Right renal cortex interstitium (tissue), 3 donors: ENCODE measurements around the gene AIRE. TPM values are rescaled to one million over a fixed set of nuclear protein-coding genes. Genes with fewer than 3 reads are reported as not detected.
"Not testable (repeated sequence)": the region's sequence is repeated elsewhere in the genome, so short reads cannot be mapped to it uniquely, and the experiment has no call there.

Source experiments
- DNase-seq, 3 donors: peaks; one replicate each; pipeline ENCODE4 v3.0.0-alpha.2; 2013; ENCODE audit warnings: low read depth in 3 of 3, low spot score in 2 of 3
- polyA plus RNA-seq, 3 donors: library from polyadenylated mRNA; unstranded; fragments of 120-200 nt; gene quantifications; one replicate each; pipeline ENCODE4 v1.2.1, GENCODE V29; 2013; ENCODE audit not compliant: insufficient read length in 3 of 3

AIRE gene
- polyA plus RNA-seq: under 1 TPM; 0.24 to 0.37 (median 0.32) TPM

- DNase-seq: no peak
Observed at GRCh38 chr21:44285138-44285992, at the start of gene AIRE. Gene AIRE (plus strand): TSS chr21:44285876. CDS start chr21:44286007, 131 bp downstream.

- DNase-seq: not testable (repeated sequence)
Observed at GRCh38 chr21:44240353-44240752, 45.3 kb upstream of the AIRE start.

- not testable (repeated sequence) for DNase-seq
Observed at GRCh38 chr21:44240842-44241241, 44.8 kb upstream of the AIRE start, which contains the start of gene ICOSLG. Gene ICOSLG (minus strand): TSS chr21:44240943. CDS start chr21:44240817, 126 bp downstream.

GRCh38 chr21:44241281-44241680, 44.4 kb upstream of the AIRE start:
- not testable (repeated sequence) for DNase-seq

GRCh38 chr21:44243980-44244379, 41.7 kb upstream of the AIRE start:
- DNase-seq: not testable (repeated sequence)

- not testable (repeated sequence) for DNase-seq
Observed at GRCh38 chr21:44247904-44248303, 37.8 kb upstream of the AIRE start.

GRCh38 chr21:44249204-44250037, 36.3 kb upstream of the AIRE start:
- DNase-seq: not testable (repeated sequence)

- DNase-seq: no peak
Observed at GRCh38 chr21:44253832-44254710, 31.6 kb upstream of the AIRE start.

- DNase-seq: no peak
Observed at GRCh38 chr21:44255511-44255981, 30.1 kb upstream of the AIRE start.

- DNase-seq: no peak
Observed at GRCh38 chr21:44258056-44258725, 27.5 kb upstream of the AIRE start.

GRCh38 chr21:44259082-44259705, 26.5 kb upstream of the AIRE start:
- no peak for DNase-seq

GRCh38 chr21:44260066-44260465, 25.6 kb upstream of the AIRE start:
- DNase-seq: no peak

GRCh38 chr21:44260791-44261631, 24.7 kb upstream of the AIRE start:
- no peak for DNase-seq

GRCh38 chr21:44261675-44262295, 23.9 kb upstream of the AIRE start, which contains the start of gene DNMT3L:
Gene DNMT3L (minus strand): TSS chr21:44261897. CDS start chr21:44261259, 638 bp downstream.
- DNase-seq: no peak

- DNase-seq: no peak
Observed at GRCh38 chr21:44262338-44263056, 23.2 kb upstream of the AIRE start.

- DNase-seq: no peak
Observed at GRCh38 chr21:44263221-44263760, 22.4 kb upstream of the AIRE start.

GRCh38 chr21:44263768-44264167, 21.9 kb upstream of the AIRE start:
- no peak for DNase-seq
